Calu3 (cell line): ENCODE data around the gene LEFTY1. TPM values are rescaled to one million over a fixed set of nuclear protein-coding genes. Genes with fewer than 3 reads are reported as not detected.
A peak's percentile ranks its signal among the peaks of the same experiment; 100 is the strongest.

Source experiments
- BruUV-seq: library from RNA; stranded (reverse); fragments of 400-500 nt; replicated peaks from 2 replicates; lab custom pipeline; 2021; lab: Mats Ljungman, UMichigan
- CTCF ChIA-PET: fragments of 300-600 bp; sonication (Branson Sonifier 250); formaldehyde crosslinking; loops from one replicate; lab custom pipeline; 2022; ENCODE audit warnings: antibody characterized with exemption; lab: Charles Lee
- DNase-seq: peaks from one replicate; pipeline ENCODE4 v3.0.0; 2022
- H3K27ac Mint-ChIP-seq: one replicate; pipeline ENCODE4 v1.8.0; 2022; ENCODE audit warnings: mixed read lengths; ENCODE audit not compliant: unreplicated experiment
- H3K27me3 Mint-ChIP-seq: one replicate; pipeline ENCODE4 v1.8.0; 2022; ENCODE audit warnings: mixed read lengths; ENCODE audit not compliant: unreplicated experiment
- H3K36me3 Mint-ChIP-seq: one replicate; pipeline ENCODE4 v1.8.0; 2022; ENCODE audit warnings: mild to moderate bottlenecking, moderate library complexity, mixed read lengths; ENCODE audit not compliant: insufficient read depth, unreplicated experiment
- H3K4me1 Mint-ChIP-seq: one replicate; pipeline ENCODE4 v1.8.0; 2022; ENCODE audit warnings: mild to moderate bottlenecking, low read depth, mixed read lengths; ENCODE audit not compliant: unreplicated experiment
- H3K4me3 Mint-ChIP-seq: one replicate; pipeline ENCODE4 v1.8.0; 2022; ENCODE audit warnings: mild to moderate bottlenecking, low read depth, moderate library complexity, mixed read lengths; ENCODE audit not compliant: unreplicated experiment
- H3K9me3 Mint-ChIP-seq: one replicate; pipeline ENCODE4 v1.8.0; 2022; ENCODE audit warnings: low read depth, mixed read lengths; ENCODE audit not compliant: unreplicated experiment
- intact Hi-C: fragments of 100-400 bp; cut with micrococcal nuclease; formaldehyde crosslinking; loops from one replicate; pipeline ENCODE4 v1.10.0; 2022; ENCODE audit not compliant: unreplicated experiment
- total RNA-seq: library from RNA; stranded (reverse); gene quantifications from 2 replicates; pipeline ENCODE4 v1.2.3, GENCODE V29; 2022
- TF ChIP-seq, protein P1 (sequence below): fragments of 200-600 bp; IDR thresholded peaks from one replicate; pipeline ENCODE4 v1.8.0; 2022; ENCODE audit warnings: antibody characterized with exemption; ENCODE audit not compliant: unreplicated experiment

The LEFTY1 gene
- total RNA-seq, 1 experiment from 2014 or later: not detected

DNA sequence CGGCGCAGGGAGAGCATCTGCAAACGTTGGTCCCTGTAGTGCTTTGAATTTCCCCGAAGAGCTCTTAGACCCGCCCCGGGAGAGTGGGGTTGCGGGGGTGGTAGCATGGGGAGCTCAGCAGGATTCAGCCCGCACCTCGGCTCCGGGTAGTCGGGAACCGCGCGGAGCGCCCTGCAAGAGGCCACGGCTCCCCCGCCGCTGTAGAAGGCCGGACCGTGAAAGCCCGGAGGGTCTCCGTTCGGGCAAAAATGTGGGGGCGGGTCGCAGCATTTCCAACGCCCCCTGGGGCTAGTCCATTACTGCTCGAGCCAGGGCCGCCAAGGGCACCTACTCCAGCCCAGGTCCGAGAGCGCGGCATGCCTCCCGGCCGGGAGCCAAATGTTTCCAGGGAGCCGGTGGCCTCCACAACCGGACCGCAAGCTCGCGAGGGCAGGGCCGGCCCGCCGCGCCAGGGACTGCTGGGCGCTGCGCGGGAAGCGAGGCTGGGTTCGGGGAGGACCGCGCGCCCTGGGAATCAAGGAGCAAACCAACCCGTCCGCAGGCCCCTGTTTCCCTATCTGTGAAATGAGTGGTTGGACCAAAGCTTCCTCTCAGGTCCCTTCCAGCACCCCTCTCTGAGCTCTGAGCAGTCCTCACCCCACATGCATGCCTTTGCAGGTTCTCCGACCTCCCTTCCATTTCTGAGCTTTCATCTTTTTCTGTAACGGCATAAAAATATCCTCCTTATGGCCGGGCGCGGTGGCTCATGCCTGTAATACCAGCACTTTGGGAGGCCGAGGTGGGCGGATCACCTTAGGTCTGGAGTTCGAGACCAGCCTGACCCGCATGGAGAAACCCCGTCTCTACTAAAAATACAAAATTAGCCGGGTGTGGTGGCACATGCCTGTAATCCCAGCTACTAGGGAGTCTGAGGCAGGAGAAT is 6.0 kb downstream of the LEFTY1 start:
- Mint-ChIP-seq H3K4me1 (peaks cover 56% of the 10 kb centered on the region), H3K9me3 (no peaks in the 10 kb centered on the region), H3K27ac (peak overlapping the region; percentile 85), H3K4me3 (peak overlapping the region; percentile 67), H3K27me3 (no peaks in the 10 kb centered on the region), H3K36me3 (peaks cover 62% of the 10 kb centered on the region)
- intact Hi-C loops: no loop called here
- TF ChIP-seq, protein P1, sequence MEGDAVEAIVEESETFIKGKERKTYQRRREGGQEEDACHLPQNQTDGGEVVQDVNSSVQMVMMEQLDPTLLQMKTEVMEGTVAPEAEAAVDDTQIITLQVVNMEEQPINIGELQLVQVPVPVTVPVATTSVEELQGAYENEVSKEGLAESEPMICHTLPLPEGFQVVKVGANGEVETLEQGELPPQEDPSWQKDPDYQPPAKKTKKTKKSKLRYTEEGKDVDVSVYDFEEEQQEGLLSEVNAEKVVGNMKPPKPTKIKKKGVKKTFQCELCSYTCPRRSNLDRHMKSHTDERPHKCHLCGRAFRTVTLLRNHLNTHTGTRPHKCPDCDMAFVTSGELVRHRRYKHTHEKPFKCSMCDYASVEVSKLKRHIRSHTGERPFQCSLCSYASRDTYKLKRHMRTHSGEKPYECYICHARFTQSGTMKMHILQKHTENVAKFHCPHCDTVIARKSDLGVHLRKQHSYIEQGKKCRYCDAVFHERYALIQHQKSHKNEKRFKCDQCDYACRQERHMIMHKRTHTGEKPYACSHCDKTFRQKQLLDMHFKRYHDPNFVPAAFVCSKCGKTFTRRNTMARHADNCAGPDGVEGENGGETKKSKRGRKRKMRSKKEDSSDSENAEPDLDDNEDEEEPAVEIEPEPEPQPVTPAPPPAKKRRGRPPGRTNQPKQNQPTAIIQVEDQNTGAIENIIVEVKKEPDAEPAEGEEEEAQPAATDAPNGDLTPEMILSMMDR: no peak
- peak; percentile 57 for DNase-seq
- CTCF ChIA-PET: interaction anchor here (0.6 to 2.2 kb wide), 10 partner anchors 12 to 441 kb away, joined by 3 to 14 read pairs (median 5); partner anchors contain the start of gene PYCR2
- no TSS peak for BruUV-seq

DNA sequence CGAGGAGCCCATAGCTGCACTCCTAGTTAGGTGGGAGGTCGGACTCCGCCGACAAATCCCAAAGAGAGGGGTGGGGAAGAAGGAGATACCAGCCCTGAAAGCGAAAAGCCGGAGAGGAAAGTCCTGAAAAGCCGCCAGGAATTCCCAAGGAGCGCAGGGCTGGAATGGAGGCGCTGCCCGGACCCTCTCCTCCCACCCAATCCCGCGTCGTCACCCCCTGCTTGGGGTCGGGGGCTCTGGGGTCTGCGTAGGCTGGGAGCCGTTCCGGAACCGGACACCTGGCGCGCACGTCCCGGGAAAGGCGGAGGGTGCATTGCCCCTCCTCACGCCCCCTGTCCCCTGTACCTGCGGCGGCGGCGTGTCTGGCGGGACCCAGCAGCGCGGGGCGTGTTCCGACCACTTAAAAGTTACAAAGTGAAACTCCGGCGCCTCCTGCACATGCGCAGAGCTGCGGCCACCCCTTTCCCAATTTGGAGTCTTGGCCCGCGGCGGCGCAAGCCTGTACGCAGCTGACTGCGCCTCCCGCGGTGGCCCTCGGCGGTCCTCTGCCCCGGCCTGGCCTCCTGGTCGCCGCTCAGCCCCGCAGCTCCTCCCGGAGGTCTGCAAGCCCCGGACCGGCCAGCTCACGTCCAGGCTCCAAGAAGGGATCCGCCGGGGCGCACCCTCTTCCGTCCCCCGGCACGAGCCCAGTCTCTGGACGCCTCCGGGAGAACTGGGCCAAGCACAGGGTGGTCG is 6.8 kb downstream of the LEFTY1 start, which contains the start of gene TMEM63A:
Gene TMEM63A (minus strand): TSS at position 422 of the 735 bp plus-strand sequence. CDS start 4,800 bp downstream, outside the sequence.
- Mint-ChIP-seq H3K4me1 (peaks cover 62% of the 10 kb centered on the region), H3K36me3 (peaks cover 70% of the 10 kb centered on the region), H3K27me3 (no peaks in the 10 kb centered on the region), H3K4me3 (peak within 1 kb of the TSS; percentile 67), H3K27ac (peak within 1 kb of the TSS; percentile 85), H3K9me3 (no peaks in the 10 kb centered on the region)
- TSS peak; percentile 63 for BruUV-seq
- TF ChIP-seq, protein P1: peak; percentile 11
- peak; percentile 96 for DNase-seq
- intact Hi-C loops: no loop called here
- CTCF ChIA-PET: interaction anchor here (0.7 to 2.2 kb wide), 11 partner anchors 7 to 441 kb away, joined by 3 to 14 read pairs (median 4); partner anchors contain the start of gene PYCR2

DNA sequence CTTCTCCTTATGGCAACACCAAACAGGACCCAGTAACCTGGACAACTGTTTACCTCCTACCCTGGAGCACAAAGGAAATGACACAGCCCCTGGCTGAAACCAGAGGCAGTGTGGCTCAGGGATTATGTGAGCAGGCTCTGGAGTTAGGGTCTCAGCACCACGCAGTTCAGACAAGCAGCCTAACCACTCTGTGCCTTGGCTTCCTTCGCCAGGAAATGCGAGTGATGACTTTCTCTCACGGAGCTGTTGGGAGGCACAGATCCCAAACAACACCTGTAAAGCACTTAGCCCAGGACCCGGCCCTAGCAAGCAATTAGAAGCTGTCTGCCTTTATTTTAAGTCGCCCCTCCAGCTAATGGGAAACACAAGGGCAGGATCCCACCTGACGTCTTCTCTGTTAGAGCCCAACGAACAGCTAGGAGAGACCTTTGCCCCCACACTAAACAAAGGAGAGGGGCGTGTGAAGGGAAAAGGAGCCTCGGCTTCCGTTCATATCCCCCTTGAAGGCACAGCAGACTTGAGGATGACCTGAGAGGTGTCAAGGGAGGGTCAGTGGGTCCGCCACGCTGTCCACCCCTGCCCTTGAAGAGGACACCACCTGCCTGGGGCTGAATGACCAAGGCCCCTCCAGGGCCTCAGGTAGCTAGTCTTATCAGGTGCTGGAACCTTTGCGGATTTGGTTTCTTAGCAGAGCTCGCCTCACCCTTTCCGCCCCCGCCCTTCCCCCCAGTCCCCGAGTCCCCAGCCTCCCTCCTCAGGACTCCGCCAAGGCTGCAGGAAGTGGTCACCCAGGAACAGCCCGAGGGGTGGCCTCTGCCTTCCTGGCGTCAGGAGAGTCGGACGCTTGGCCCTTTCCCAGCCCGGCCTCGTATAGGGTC is 7.6 kb downstream of the LEFTY1 start:
- BruUV-seq: no TSS peak
- no peaks in the 10 kb centered on the region for H3K9me3 Mint-ChIP-seq
- intact Hi-C loops: no loop called here
- no peaks in the 10 kb centered on the region for H3K27me3 Mint-ChIP-seq
- peaks cover 59% of the 10 kb centered on the region for H3K4me1 Mint-ChIP-seq
- DNase-seq: peak; percentile 83
- peak overlapping the region; percentile 67 for H3K4me3 Mint-ChIP-seq
- CTCF ChIA-PET: interaction anchor here (0.6 to 2.2 kb wide), 9 partner anchors 8 to 440 kb away, joined by 3 to 15 read pairs (median 4); partner anchors contain the start of gene PYCR2
- H3K27ac Mint-ChIP-seq: peak overlapping the region; percentile 85
- H3K36me3 Mint-ChIP-seq: peaks cover 73% of the 10 kb centered on the region
- TF ChIP-seq, protein P1: no peak
